ENCODE data around the gene KCNJ1. TPM values are rescaled to one million over a fixed set of nuclear protein-coding genes. Genes with fewer than 3 reads are reported as not detected.

KCNJ1 gene
- total and polyA plus RNA-seq, 8 donors = 0.09 to 0.83 (median 0.38) TPM; not detected in 2

DNA sequence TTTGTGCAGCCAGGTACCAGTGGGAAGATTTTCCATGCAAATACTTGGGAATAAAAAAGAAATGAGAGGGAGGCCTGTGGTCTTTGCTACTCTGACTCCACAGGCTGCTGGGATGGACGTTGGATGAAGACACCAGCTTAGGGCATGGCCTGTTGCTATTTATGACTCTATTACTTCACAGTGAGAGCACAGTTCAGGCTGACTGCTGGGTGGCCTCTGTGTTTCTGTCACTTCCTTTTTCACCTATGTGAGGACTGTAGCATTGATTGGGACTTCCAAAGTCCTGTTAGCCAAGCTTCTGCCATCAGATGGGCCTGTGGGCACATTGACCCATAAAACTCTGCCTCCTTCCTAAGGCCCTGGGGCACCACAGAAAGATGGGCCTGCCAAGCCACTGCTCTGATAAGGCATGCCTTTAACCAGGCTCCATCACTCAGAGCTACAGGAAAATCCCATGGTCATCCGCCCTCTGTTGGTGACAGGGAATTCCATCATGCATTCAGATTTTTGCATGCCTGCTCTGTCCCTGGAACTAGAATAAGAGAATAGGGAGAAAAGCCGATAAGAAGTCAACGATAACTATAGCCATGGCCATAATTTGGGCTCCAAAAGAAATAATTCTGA is 64.6 kb downstream of the KCNJ1 start:
- peaks cover 0 to 80% of the 10 kb centered on the region in 2 donors for H3K36me3 ChIP-seq

DNA sequence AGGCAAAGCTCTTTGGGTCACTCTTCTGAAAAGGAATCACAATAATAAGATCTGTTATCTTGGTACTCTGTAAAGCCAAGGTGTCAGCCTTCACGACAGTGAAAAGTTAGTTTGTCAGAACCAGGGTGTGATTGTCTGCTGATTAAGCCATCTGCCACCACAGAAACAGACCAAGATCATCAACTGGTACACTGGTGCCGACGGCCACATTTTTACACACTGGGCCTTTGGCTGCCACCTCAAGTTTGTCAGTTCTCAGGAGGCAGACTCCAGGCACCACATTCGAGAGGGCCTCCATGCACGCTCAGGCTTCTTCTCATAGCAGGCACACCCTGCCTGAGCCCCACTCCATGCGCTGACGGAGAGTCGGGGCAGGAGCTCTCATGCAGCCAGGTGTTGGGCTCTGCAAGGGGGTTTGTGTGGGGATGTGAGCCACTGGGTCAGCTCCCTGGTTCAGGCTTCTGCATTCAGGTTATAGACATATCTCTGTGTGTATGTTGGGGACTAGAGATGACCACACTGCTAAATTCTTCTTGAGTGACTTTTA is 66.2 kb downstream of the KCNJ1 start:
- no peaks in the 10 kb centered on the region for H3K27me3 ChIP-seq
- intact Hi-C loops (cut with DNase I) = no loop called here
- H3K36me3 ChIP-seq = peaks cover 0 to 81% of the 10 kb centered on the region in 2 donors
- H3K9me3 ChIP-seq = no peaks in the 10 kb centered on the region
- TF ChIP-seq, protein P1, sequence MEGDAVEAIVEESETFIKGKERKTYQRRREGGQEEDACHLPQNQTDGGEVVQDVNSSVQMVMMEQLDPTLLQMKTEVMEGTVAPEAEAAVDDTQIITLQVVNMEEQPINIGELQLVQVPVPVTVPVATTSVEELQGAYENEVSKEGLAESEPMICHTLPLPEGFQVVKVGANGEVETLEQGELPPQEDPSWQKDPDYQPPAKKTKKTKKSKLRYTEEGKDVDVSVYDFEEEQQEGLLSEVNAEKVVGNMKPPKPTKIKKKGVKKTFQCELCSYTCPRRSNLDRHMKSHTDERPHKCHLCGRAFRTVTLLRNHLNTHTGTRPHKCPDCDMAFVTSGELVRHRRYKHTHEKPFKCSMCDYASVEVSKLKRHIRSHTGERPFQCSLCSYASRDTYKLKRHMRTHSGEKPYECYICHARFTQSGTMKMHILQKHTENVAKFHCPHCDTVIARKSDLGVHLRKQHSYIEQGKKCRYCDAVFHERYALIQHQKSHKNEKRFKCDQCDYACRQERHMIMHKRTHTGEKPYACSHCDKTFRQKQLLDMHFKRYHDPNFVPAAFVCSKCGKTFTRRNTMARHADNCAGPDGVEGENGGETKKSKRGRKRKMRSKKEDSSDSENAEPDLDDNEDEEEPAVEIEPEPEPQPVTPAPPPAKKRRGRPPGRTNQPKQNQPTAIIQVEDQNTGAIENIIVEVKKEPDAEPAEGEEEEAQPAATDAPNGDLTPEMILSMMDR (IDR thresholded peaks at IDR 0.05) = no peak
- ATAC-seq (no peak), DNase-seq (no peak)
- H3K27ac ChIP-seq = no peak overlapping the region
- no peak overlapping the region for H3K4me3 ChIP-seq
- H3K4me1 ChIP-seq = peaks cover 0 to 11% of the 10 kb centered on the region in 2 donors

More for the DNA sequence above, 64.6 kb downstream of the KCNJ1 start:
- Histone ChIP-seq H3K4me1 (peaks cover 0 to 11% of the 10 kb centered on the region in 2 donors), H3K27me3 (no peaks in the 10 kb centered on the region), H3K4me3 (no peak overlapping the region), H3K9me3 (no peaks in the 10 kb centered on the region), H3K27ac (no peak overlapping the region)
- DNase-seq (no peak), ATAC-seq (peak; percentile 55)
- TF ChIP-seq, protein P1 (IDR thresholded peaks at IDR 0.05) = no peak
- intact Hi-C loops (cut with DNase I) = no loop called here

DNA sequence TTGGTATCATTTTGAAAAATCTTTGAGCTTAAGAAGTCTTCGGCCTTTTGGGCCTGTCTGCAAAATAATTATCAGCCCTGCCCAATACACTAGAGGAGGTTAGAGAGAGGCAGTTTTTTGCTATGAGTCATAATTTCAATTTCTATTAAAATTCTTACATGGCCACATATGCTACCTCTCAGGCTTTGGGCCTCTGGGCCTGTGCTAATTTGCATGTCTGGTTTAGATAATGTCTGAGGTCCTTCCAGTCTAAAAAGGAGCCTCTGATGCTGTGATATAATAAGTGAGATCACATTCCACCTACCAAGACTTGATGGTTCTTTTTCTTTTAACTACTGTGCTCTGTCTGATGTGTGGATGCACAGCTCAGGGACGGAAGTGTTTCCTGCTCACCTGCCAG is 70.8 kb downstream of the KCNJ1 start:
- no peaks in the 10 kb centered on the region for H3K4me1 ChIP-seq
- DNase-seq = no peak
- H3K27ac ChIP-seq = peak overlapping the region in 1 of 2 donors; percentile 3
- peaks cover 6 to 85% of the 10 kb centered on the region in 2 donors for H3K36me3 ChIP-seq
- H3K4me3 ChIP-seq = no peak overlapping the region
- ATAC-seq = no peak
- TF ChIP-seq, protein P1 (IDR thresholded peaks at IDR 0.05) = no peak
- intact Hi-C loops (cut with DNase I) = no loop called here
- H3K9me3 ChIP-seq = no peaks in the 10 kb centered on the region
- H3K27me3 ChIP-seq = no peaks in the 10 kb centered on the region

GRCh38 chr11:128790196-128790595 is 76.9 kb downstream of the KCNJ1 start:
- ATAC-seq = peak; percentile 51
- H3K4me3 ChIP-seq = no peak overlapping the region
- TF ChIP-seq, protein P1 (IDR thresholded peaks at IDR 0.05) = no peak
- no peaks in the 10 kb centered on the region for H3K4me1 ChIP-seq
- intact Hi-C loops (cut with DNase I) = no loop called here
- peak in 3 of 4 donors; percentile 50 to 67 (median 59) for DNase-seq
- H3K27ac ChIP-seq = peak overlapping the region in 1 of 2 donors; percentile 1
- peaks cover 6 to 77% of the 10 kb centered on the region in 2 donors for H3K36me3 ChIP-seq
- no peaks in the 10 kb centered on the region for H3K27me3 ChIP-seq
- no peaks in the 10 kb centered on the region for H3K9me3 ChIP-seq

DNA sequence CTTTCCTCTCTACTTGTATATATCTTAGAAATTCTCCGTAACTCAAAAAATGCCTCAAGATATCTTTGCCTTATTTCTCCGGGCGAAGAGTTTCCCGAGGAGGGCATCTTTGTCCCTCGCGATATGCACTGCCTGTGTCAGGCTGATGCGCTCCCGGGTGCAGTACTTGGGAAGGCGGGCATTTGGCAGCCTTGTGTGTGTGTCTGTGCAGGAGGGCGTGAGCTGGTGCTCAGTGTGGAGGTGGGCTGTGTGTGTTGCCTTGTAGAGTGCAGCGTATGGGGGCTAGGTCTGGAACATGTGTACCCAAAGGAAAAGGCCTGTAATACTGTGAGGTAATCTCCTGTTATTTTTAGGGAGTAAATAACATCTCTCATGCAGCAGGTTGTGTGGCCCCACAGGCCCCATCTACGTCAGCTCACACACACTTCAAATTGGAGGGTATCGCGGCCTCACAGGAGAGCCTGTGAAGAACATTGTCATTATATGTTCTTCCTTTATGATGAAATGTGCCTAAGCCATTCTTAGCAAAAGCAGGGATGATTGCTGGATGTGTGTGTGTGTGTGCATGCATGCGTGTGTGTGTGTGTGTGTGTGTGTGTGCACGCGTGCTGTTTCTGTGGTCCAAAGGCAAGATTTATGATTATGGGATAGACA is 77.5 kb downstream of the KCNJ1 start:
- intact Hi-C loops (cut with DNase I) = no loop called here
- DNase-seq (no peak), ATAC-seq (no peak)
- H3K27me3 ChIP-seq = no peaks in the 10 kb centered on the region
- H3K4me1 ChIP-seq = no peaks in the 10 kb centered on the region
- no peaks in the 10 kb centered on the region for H3K9me3 ChIP-seq
- TF ChIP-seq, protein P1 (IDR thresholded peaks at IDR 0.05) = no peak
- H3K4me3 ChIP-seq = no peak overlapping the region
- H3K27ac ChIP-seq = no peak overlapping the region
- H3K36me3 ChIP-seq = peaks cover 6 to 83% of the 10 kb centered on the region in 2 donors

Data from left lung (tissue), 10 donors.